ENCODE results near the gene IQGAP1.
A peak's percentile ranks its signal among the peaks of the same experiment; 100 is the strongest.
"Not testable (repeated sequence)": the region's sequence is repeated elsewhere in the genome, so short reads cannot be mapped to it uniquely, and the experiment has no call there.

Gene IQGAP1

GRCh38 chr15:90501898-90502297 lies 113.9 kb downstream of the IQGAP1 start:
- no peak overlapping the region for H3K4me3 ChIP-seq (ENCODE audit: low read depth, low read length)
- no peak for TF ChIP-seq CTCF (IDR thresholded peaks at IDR 0.05; ENCODE audit: low read depth, low read length, missing control alignments)
- in situ Hi-C loops (cut with HindIII; ENCODE audit: low sequenced_read_pairs) = no loop called here
- no peak for DNase-seq (ENCODE audit: low read depth)

GRCh38 chr15:90510781-90511180 lies 122.7 kb downstream of the IQGAP1 start:
- DNase-seq (ENCODE audit: low read depth); in situ Hi-C loops (cut with HindIII; ENCODE audit: low sequenced_read_pairs); H3K4me3 ChIP-seq (ENCODE audit: low read depth, low read length): not testable (repeated sequence)

GRCh38 chr15:90511211-90511618 lies 123.2 kb downstream of the IQGAP1 start:
- DNase-seq (ENCODE audit: low read depth); in situ Hi-C loops (cut with HindIII; ENCODE audit: low sequenced_read_pairs); H3K4me3 ChIP-seq (ENCODE audit: low read depth, low read length): not testable (repeated sequence)

GRCh38 chr15:90512276-90512675 lies 124.2 kb downstream of the IQGAP1 start:
- H3K4me3 ChIP-seq (ENCODE audit: low read depth, low read length) = no peak overlapping the region
- no peak for TF ChIP-seq CTCF (IDR thresholded peaks at IDR 0.05; ENCODE audit: low read depth, low read length, missing control alignments)
- DNase-seq (ENCODE audit: low read depth) = no peak
- in situ Hi-C loops (cut with HindIII; ENCODE audit: low sequenced_read_pairs) = no loop called here

- no peak for DNase-seq (ENCODE audit: low read depth)
- in situ Hi-C loops (cut with HindIII; ENCODE audit: low sequenced_read_pairs) = no loop called here
- no peak for TF ChIP-seq CTCF (IDR thresholded peaks at IDR 0.05; ENCODE audit: low read depth, low read length, missing control alignments)
- no peak overlapping the region for H3K4me3 ChIP-seq (ENCODE audit: low read depth, low read length)
Measured at GRCh38 chr15:90512981-90513380, 124.9 kb downstream of the IQGAP1 start.

- no peak for TF ChIP-seq CTCF (IDR thresholded peaks at IDR 0.05; ENCODE audit: low read depth, low read length, missing control alignments)
- in situ Hi-C loops (cut with HindIII; ENCODE audit: low sequenced_read_pairs) = no loop called here
- DNase-seq (ENCODE audit: low read depth) = no peak
- H3K4me3 ChIP-seq (ENCODE audit: low read depth, low read length) = no peak overlapping the region
Measured at GRCh38 chr15:90513448-90513847, 125.4 kb downstream of the IQGAP1 start.

- H3K4me3 ChIP-seq (ENCODE audit: low read depth, low read length); in situ Hi-C loops (cut with HindIII; ENCODE audit: low sequenced_read_pairs); DNase-seq (ENCODE audit: low read depth): not testable (repeated sequence)
Measured at GRCh38 chr15:90513893-90514292, 125.9 kb downstream of the IQGAP1 start.

GRCh38 chr15:90519688-90520087 lies 131.6 kb downstream of the IQGAP1 start:
- DNase-seq (ENCODE audit: low read depth) = peak; percentile 22
- in situ Hi-C loops (cut with HindIII; ENCODE audit: low sequenced_read_pairs) = no loop called here

More at GRCh38 chr15:90519688-90520087, 131.6 kb downstream of the IQGAP1 start:
- TF ChIP-seq CTCF (IDR thresholded peaks at IDR 0.05; ENCODE audit: low read depth, low read length, missing control alignments) = no peak
- no peak overlapping the region for H3K4me3 ChIP-seq (ENCODE audit: low read depth, low read length)

Measured in astrocyte of the cerebellum (primary cell).